Ovary (tissue), 9 donors: ENCODE results near the gene TRRAP. TPM values are rescaled to one million over a fixed set of nuclear protein-coding genes. Genes with fewer than 3 reads are reported as not detected.

Source experiments
- DNase-seq, 5 donors: peaks; one replicate each; pipeline ENCODE4 v3.0.0-alpha.2; 2019 to 2020
- H3K27ac ChIP-seq, 2 donors: fragments of 200-600 bp; one replicate each; pipeline versions ENCODE4 v1.5.1 to v1.8.0; 2019 to 2022
- H3K27me3 ChIP-seq: fragments of 200-600 bp; one replicate; pipeline ENCODE4 v1.8.0; 2022
- H3K36me3 ChIP-seq: fragments of 200-600 bp; sonication (generic); one replicate; pipeline ENCODE4 v1.5.1; 2019
- H3K4me1 ChIP-seq: one replicate; pipeline ENCODE4 v1.8.1; 2013; ENCODE audit warnings: mild to moderate bottlenecking, moderate library complexity; ENCODE audit not compliant: insufficient read depth
- H3K4me3 ChIP-seq: fragments of 200-600 bp; sonication (generic); one replicate; pipeline ENCODE4 v1.5.1; 2017
- H3K9me3 ChIP-seq, 2 donors: fragments of 200-600 bp in 1 of 2; sonication (generic) in 1 of 2; one replicate each; pipeline versions ENCODE4 v1.5.1 to v1.8.1; 2013 to 2019; ENCODE audit warnings: mild to moderate bottlenecking in 1 of 2, moderate library complexity in 1 of 2
- CTCF ChIP-seq, 3 donors: fragments of 450-650 bp in 2 of 3; fragments of 200-600 bp in 1 of 3; IDR thresholded peaks; one replicate each; pipeline versions ENCODE4 v1.5.1 to v1.8.0; 2016 to 2022; ENCODE audit warnings: antibody characterized with exemption in 3 of 3, mild to moderate bottlenecking in 1 of 3
- EP300 ChIP-seq: sonication (generic); formaldehyde crosslinking; IDR thresholded peaks from one replicate; pipeline ENCODE4 v1.6.1; 2017; ENCODE audit warnings: antibody characterized with exemption
- POLR2A ChIP-seq: fragments of 450-650 bp; IDR thresholded peaks from one replicate; pipeline ENCODE4 v1.6.1; 2017; ENCODE audit warnings: antibody characterized with exemption, mild to moderate bottlenecking, moderate library complexity
- WGBS, 3 donors: extraction: QIAGEN DNeasy Blood & Tissue Kit in 1 of 3; methylation state at CpG; one replicate each; pipeline versions ENCODE4 v1.1.5 to v1.1.7; 2013 to 2017; 5-methylcytosine and 5-hydroxymethylcytosine counted together
- intact Hi-C, 4 donors: fragments of 100-400 bp; cut with DNase I; formaldehyde crosslinking; loops; one replicate each; pipeline versions ENCODE4 v1.11.0 to v1.15.1; 2022 to 2023
- polyA plus RNA-seq, 2 donors: library from polyadenylated mRNA; stranded (reverse); fragments of 200-250 nt in 1 of 2; fragments of 350-450 nt in 1 of 2; fragmentation: Illumina TruSeq in 1 of 2; extraction: RNeasy Lipid Tissue Mini Kit (QIAGEN cat#74804) in 1 of 2; gene quantifications; one replicate each; pipeline ENCODE4 v1.2.3, GENCODE V29; 2013 to 2014
- total RNA-seq, 7 donors: library from RNA; depleted of rRNA in 2 of 7; stranded (reverse); fragments of >200 nt in 2 of 7; fragmentation: NEBNext Ultra II Directional in 3 of 7; extraction: Animal tissue kit (Norgen Biotek cat#: 25700) in 3 of 7; gene quantifications; one replicate each; pipeline versions ENCODE4 v1.1.0 to v1.2.4, GENCODE V29; 2016 to 2023
- donor health status: DM: no; HTN: no; CAD: no; lungs with moderate emphysema.
- donor health status: DM: no; HTN: no; CAD: no.
- donor health status: Bipolar disorder and iron deficiency.
- donor health status: DM: yes; HTN: yes; CAD: no.
- donor health status: DM: no; HTN: no; CAD: no.
- donor health status: DM: yes; HTN: yes; CAD: no.

Gene TRRAP
- total and polyA plus RNA-seq, 9 donors = 15.9 to 47.9 (median 36.6) TPM

DNA sequence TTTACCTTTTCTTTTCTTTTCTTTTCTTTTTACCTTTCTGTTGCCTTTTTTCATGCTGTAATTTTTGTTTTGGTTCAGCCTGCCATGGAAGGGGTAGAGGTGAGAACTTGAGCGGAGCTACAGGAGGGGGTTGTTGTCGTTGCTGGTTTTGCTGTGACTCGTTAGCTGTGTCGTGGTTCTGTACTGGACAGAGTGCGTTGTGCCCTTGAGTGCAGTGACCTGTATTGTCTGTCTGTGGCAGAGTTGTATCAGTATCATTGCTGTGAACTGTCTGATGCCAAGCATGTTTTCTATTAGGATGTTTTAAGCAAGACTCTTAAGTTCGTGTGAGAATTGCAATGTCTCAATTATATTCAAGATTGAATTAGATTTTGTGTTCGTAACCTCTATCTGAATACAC is 67.5 kb downstream of the TRRAP start:
- Histone ChIP-seq H3K36me3 (no peaks in the 10 kb centered on the region), H3K27me3 (no peaks in the 10 kb centered on the region), H3K9me3 (no peaks in the 10 kb centered on the region), H3K4me1 (peaks cover 5% of the 10 kb centered on the region), H3K4me3 (no peak overlapping the region), H3K27ac (no peak overlapping the region)
- TF ChIP-seq CTCF (IDR thresholded peaks at IDR 0.05) (no peak), POLR2A (no peak), EP300 (no peak)
- intact Hi-C loops = no loop called here
- no peak for DNase-seq
- WGBS, 3 donors = 49 to 66% (median 57%) methylated on average over 7 of the region's 7 CpGs

DNA sequence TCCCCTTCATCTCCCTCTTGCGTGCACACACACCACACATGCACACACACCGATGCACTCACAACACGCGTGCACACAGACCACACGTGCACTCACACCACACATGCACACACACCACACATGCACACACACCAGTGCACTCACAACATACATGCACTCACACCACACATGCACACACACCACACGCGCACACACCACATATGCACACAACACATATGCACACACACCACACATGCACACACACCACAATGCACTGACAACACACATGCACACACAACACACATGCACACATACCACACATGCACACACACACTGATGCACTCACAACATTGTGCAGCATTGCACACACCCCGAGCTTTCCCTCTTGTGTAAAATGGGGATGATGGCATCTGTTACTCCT is 68.1 kb downstream of the TRRAP start:
- Histone ChIP-seq H3K27me3 (no peaks in the 10 kb centered on the region), H3K27ac (no peak overlapping the region), H3K9me3 (no peaks in the 10 kb centered on the region), H3K4me3 (no peak overlapping the region), H3K4me1 (peaks cover 5% of the 10 kb centered on the region), H3K36me3 (no peaks in the 10 kb centered on the region)
- DNase-seq = no peak
- TF ChIP-seq EP300 (no peak), CTCF (IDR thresholded peaks at IDR 0.05) (no peak), POLR2A (no peak)
- intact Hi-C loops = no loop called here
- WGBS, 3 donors = 92 to 94% (median 93%) methylated on average over 8 of the region's 8 CpGs

DNA sequence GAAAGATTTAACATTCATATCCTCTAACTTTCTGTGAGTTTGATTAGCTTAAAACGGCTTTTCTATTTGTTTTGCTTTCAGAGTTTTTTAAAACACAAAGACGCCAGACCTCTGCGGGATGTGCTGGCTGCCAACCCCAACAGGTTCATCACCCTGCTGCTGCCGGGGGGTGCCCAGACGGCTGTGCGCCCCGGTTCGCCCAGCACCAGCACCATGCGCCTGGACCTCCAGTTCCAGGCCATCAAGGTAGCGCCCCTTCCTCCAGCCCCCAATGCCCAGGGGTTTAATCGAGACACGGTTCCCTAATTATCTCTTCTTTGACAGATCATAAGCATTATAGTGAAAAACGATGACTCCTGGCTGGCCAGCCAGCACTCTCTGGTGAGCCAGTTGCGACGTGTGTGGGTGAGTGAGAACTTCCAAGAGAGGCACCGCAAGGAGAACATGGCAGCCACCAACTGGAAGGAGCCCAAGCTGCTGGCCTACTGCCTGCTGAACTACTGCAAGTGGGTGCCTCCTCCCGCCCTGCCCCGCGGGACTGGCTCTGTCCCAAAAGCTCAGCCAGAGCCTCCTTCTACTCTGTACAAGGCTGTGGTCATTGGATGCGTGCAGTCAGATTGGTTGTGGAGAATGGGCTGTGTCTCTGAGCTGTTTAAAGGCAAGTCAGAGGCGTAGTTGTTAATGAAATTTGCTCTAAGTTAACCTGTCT is 71.2 kb downstream of the TRRAP start:
- H3K27me3 ChIP-seq = no peaks in the 10 kb centered on the region
- no peaks in the 10 kb centered on the region for H3K9me3 ChIP-seq
- peaks cover 3% of the 10 kb centered on the region for H3K4me1 ChIP-seq
- H3K36me3 ChIP-seq = no peaks in the 10 kb centered on the region
- H3K4me3 ChIP-seq = no peak overlapping the region
- no peak for DNase-seq
- no peak overlapping the region for H3K27ac ChIP-seq
- intact Hi-C loops = no loop called here
- TF ChIP-seq POLR2A (no peak), CTCF (IDR thresholded peaks at IDR 0.05) (no peak), EP300 (no peak)
- WGBS, 3 donors = 87 to 92% (median 92%) methylated on average over 21 of the region's 21 CpGs

DNA sequence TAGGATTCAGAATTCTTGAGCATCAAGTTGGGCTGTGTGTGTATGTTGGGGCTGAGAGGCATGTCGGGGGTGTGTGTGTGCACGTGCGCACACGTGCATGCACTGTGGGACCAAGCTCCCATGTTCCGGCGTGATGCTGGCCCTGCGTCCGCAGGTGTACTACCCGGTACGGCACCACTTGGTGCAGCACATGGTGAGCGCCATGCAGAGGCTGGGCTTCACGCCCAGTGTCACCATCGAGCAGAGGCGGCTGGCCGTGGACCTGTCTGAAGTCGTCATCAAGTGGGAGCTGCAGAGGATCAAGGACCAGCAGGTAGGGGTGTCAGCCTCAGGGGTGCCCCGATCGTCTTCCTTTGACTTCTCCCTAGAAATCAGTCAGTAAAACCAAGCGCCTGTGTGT is 77.7 kb downstream of the TRRAP start:
- Histone ChIP-seq H3K36me3 (no peaks in the 10 kb centered on the region), H3K27ac (no peak overlapping the region), H3K9me3 (no peaks in the 10 kb centered on the region), H3K4me3 (no peak overlapping the region), H3K27me3 (no peaks in the 10 kb centered on the region), H3K4me1 (no peaks in the 10 kb centered on the region)
- DNase-seq = no peak
- intact Hi-C loops = no loop called here
- TF ChIP-seq EP300 = no peak
- TF ChIP-seq POLR2A = no peak
- no peak for TF ChIP-seq CTCF (IDR thresholded peaks at IDR 0.05)
- WGBS, 3 donors = 91 to 94% (median 92%) methylated on average over 19 of the region's 19 CpGs
